Thoracic aorta (tissue), 2 donors: ENCODE data around the gene ARMH1. TPM values are rescaled to one million over a fixed set of nuclear protein-coding genes. Genes with fewer than 3 reads are reported as not detected.

Source experiments
- ATAC-seq: fragments of 150-250 bp; one replicate; pipeline ENCODE4 v1.8.0; 2017; ENCODE audit warnings: low read depth; ENCODE audit not compliant: insufficient number of reproducible peaks, low FRiP score
- DNase-seq: peaks from one replicate; pipeline ENCODE4 v3.0.0-alpha.2; 2020; ENCODE audit warnings: low spot score
- H3K27ac ChIP-seq, 2 donors: fragments of 200-600 bp; sonication (generic); 1 replicate in 1 of 2; 2 replicates in 1 of 2; pipeline ENCODE4 v1.5.1; 2016; ENCODE audit warnings: mild to moderate bottlenecking in 2 of 2, moderate library complexity in 2 of 2
- H3K27me3 ChIP-seq: fragments of 200-600 bp; sonication (generic); replicated peaks from 2 replicates; pipeline ENCODE4 v1.6.0; 2016; ENCODE audit warnings: mild to moderate bottlenecking; ENCODE audit not compliant: insufficient read depth
- H3K36me3 ChIP-seq: fragments of 200-600 bp; sonication (generic); one replicate; pipeline ENCODE4 v1.5.1; 2016
- H3K4me1 ChIP-seq, 2 donors: fragments of 200-600 bp; sonication (generic); 1 replicate in 1 of 2; 2 replicates in 1 of 2; pipeline versions ENCODE4 v1.5.1 to v1.6.0; 2016; ENCODE audit warnings: low read depth in 2 of 2, mild to moderate bottlenecking in 1 of 2; ENCODE audit not compliant: control insufficient read depth in 1 of 2
- H3K4me3 ChIP-seq: fragments of 200-600 bp; sonication (generic); 2 replicates; pipeline ENCODE4 v1.5.1; 2016; ENCODE audit warnings: mild to moderate bottlenecking
- H3K9me3 ChIP-seq: fragments of 200-600 bp; sonication (generic); 2 replicates; pipeline ENCODE4 v1.5.1; 2016
- total RNA-seq, 2 donors: library from RNA; depleted of rRNA; stranded (reverse); fragments of >200 nt; gene quantifications; one replicate each; pipeline versions ENCODE4 v1.1.0 to v1.2.3, GENCODE V29; 2016
- TF ChIP-seq, protein P1 (sequence below): fragments of 200-600 bp; sonication (generic); IDR thresholded peaks from one replicate; pipeline ENCODE4 v1.5.1; 2019; ENCODE audit warnings: antibody characterized with exemption

Gene ARMH1
- total RNA-seq, 2 donors from 2014 or later, result 0.81 to 5.8 TPM

DNA sequence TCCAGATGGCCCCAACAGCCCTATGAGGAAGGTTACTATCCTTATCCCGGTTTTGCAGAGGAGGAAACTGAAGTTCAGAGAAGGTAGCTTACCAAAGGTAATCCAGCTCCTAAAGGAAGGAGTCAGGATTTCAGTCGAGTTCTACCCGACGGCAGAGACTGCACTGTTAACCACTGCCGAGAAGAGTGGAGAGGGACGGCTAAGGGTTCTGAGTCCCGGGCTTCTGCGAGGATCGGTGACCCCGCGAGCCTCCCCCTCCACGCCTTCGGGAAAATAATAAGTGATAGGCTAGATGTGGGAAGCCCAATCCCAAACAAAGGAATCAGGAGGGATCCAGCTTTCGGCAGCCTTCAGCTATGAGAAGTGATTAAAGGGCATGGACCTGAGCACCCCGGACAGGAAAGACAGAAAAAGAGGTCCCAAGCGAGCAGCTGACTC, 820 bp upstream of the ARMH1 start:
- TF ChIP-seq, protein P1, sequence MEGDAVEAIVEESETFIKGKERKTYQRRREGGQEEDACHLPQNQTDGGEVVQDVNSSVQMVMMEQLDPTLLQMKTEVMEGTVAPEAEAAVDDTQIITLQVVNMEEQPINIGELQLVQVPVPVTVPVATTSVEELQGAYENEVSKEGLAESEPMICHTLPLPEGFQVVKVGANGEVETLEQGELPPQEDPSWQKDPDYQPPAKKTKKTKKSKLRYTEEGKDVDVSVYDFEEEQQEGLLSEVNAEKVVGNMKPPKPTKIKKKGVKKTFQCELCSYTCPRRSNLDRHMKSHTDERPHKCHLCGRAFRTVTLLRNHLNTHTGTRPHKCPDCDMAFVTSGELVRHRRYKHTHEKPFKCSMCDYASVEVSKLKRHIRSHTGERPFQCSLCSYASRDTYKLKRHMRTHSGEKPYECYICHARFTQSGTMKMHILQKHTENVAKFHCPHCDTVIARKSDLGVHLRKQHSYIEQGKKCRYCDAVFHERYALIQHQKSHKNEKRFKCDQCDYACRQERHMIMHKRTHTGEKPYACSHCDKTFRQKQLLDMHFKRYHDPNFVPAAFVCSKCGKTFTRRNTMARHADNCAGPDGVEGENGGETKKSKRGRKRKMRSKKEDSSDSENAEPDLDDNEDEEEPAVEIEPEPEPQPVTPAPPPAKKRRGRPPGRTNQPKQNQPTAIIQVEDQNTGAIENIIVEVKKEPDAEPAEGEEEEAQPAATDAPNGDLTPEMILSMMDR, result no peak
- Histone ChIP-seq H3K4me3 (peak overlapping the region; percentile 76), H3K36me3 (no peaks in the 10 kb centered on the region), H3K9me3 (no peaks in the 10 kb centered on the region), H3K27ac (peak overlapping the region; percentile 84 to 94), H3K4me1 (peaks cover 13 to 30% of the 10 kb centered on the region in 2 donors), H3K27me3 (no peaks in the 10 kb centered on the region)
- DNase-seq (no peak), ATAC-seq (no peak)

GRCh38 chr1:44675186-44675585, 672 bp downstream of the ARMH1 start:
- Histone ChIP-seq H3K9me3 (no peaks in the 10 kb centered on the region), H3K36me3 (no peaks in the 10 kb centered on the region), H3K4me3 (peak overlapping the region; percentile 76), H3K27ac (peak overlapping the region; percentile 84 to 94), H3K4me1 (peaks cover 13 to 30% of the 10 kb centered on the region in 2 donors), H3K27me3 (no peaks in the 10 kb centered on the region)
- DNase-seq, result no peak
- TF ChIP-seq, protein P1, result no peak
- no peak for ATAC-seq

DNA sequence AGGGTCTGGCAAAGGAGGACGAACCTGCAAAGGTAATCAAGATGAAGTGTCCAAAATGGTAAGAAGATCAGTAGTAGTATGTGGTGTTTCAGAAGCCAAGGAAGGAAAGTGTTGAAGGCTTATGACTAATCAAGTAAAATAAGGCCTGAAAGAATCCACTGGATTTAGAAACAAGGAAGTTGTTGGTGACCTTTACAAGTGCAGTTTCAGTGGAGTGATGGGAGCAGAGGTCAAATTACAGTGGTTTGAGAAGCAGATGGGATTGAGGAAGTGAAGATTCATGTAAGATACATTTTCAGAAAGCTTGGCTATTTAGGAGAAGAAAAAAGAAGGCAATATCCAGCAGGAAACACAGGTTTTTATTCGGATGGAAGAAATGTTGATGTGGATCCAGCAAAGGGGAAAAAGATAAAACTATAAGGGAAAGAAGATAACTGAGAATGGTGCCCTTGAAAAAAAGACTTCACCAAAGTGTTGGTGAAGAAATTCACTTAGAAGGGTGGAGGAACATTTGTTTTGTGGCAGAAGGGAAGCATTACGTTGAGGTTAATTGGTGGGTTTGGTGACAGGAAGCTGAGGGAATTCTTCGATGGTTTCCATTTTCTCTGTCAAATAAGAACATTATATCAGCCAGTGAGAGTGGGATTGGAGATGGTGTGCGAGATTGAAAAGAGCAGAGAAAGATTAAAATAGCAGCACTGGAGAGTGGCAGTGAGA, 2.1 kb downstream of the ARMH1 start:
- Histone ChIP-seq H3K36me3 (no peaks in the 10 kb centered on the region), H3K4me1 (peaks cover 13 to 29% of the 10 kb centered on the region in 2 donors), H3K9me3 (no peaks in the 10 kb centered on the region), H3K27me3 (no peaks in the 10 kb centered on the region), H3K4me3 (no peak overlapping the region), H3K27ac (no peak overlapping the region)
- DNase-seq (no peak), ATAC-seq (no peak)
- TF ChIP-seq, protein P1, result no peak

- TF ChIP-seq, protein P1, result peak; percentile 32
- H3K27ac ChIP-seq, result no peak overlapping the region
- no peak for DNase-seq
- no peaks in the 10 kb centered on the region for H3K9me3 ChIP-seq
- no peak overlapping the region for H3K4me3 ChIP-seq
- no peaks in the 10 kb centered on the region for H3K27me3 ChIP-seq
- H3K4me1 ChIP-seq, result peaks cover 13 to 23% of the 10 kb centered on the region in 2 donors
- ATAC-seq, result no peak
- no peaks in the 10 kb centered on the region for H3K36me3 ChIP-seq
These were observed 2.8 kb downstream of the ARMH1 start for GRCh38 chr1:44677201-44677766.

- Histone ChIP-seq H3K4me3 (no peak overlapping the region), H3K9me3 (no peaks in the 10 kb centered on the region), H3K36me3 (no peaks in the 10 kb centered on the region), H3K27me3 (no peaks in the 10 kb centered on the region), H3K4me1 (peaks cover 9 to 14% of the 10 kb centered on the region in 2 donors), H3K27ac (no peak overlapping the region)
- TF ChIP-seq, protein P1, result no peak
- ATAC-seq (no peak), DNase-seq (no peak)
These were observed 3.6 kb downstream of the ARMH1 start for GRCh38 chr1:44678120-44678519.
